GM19455 (cell line): ENCODE results near the gene SIRPB1.
"Not testable (repeated sequence)": the region's sequence is repeated elsewhere in the genome, so short reads cannot be mapped to it uniquely, and the experiment has no call there.

Experiments used
- ATAC-seq: cut with Tn5 transposase; IDR thresholded peaks from one replicate; pipeline ENCODE4 v1.9.1; 2021; ENCODE audit not compliant: unreplicated experiment

Gene SIRPB1

GRCh38 chr20:1619861-1620444 lies at the start of gene SIRPB1:
Gene SIRPB1 (minus strand): TSS chr20:1620009. CDS start chr20:1619944, 65 bp downstream.
- no peak for ATAC-seq

- ATAC-seq = no peak
Measured at GRCh38 chr20:1669304-1669703, 49.5 kb upstream of the SIRPB1 start.

DNA sequence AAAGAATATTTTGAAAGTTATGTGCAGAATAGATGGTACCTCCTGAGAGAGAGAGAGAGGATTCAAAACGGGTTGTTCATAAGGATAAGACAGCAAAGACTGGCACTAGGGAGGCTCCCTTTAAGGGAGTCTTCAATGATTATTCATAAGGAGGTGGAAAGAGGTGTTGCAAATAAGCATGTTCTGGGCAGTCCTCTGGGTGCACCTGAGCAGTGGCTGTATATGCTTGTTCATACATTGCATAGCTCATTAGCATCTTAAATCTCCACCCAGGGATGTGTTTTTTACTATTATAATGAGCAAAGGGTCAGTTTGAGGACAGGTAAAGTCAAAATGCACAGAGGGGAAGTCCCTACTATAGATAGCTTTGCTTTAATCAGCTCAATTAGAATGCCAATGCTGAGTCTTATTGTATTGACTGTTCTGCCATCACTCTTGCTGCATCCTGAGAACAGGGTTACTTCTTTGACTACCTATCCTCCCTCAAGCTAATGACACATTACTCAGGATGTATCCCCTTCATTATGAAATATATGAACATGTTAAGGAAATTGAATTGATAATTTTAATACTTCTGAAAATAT lies 47.8 kb upstream of the SIRPB1 start:
- ATAC-seq = no peak

DNA sequence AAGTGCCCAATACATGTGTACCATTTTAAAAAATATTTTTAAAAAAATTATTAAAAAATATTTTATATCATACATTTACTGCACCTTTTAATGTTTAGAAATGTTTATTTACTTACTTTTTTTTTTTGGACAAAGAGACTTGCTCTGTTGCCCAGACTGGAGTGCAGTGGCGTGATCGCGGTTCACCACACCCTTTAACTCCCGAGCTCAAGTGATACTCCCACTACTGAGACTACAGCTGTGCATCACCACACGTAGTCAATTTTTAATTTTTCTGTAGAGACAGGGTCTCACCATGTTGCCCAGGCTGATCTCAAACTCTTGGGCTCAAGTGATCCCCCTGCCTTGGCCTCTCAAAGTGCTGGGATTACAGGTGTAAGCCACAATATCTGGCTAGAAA lies 47.0 kb upstream of the SIRPB1 start:
- no peak for ATAC-seq

DNA sequence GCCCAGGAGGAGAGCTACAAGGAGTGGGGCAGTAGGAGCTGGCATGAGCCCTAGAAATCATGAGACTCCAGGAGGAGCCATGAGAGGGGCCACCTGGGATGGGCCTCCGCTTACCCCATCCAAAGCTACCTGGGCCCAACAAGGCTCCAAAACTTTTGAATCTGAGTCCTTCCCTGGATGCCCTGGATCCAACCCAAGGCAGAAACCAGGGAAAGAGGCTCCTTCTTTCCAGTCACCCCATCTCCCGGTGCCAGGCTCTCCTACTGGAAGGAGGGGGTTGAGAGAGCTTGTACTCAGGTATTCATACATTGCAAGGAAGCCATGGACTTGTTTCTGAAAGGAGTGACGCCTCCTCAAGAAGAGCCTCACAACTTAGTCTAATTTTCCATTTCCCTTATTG lies 45.5 kb upstream of the SIRPB1 start:
- ATAC-seq = no peak

GRCh38 chr20:1664911-1665310 lies 45.1 kb upstream of the SIRPB1 start:
- no peak for ATAC-seq

DNA sequence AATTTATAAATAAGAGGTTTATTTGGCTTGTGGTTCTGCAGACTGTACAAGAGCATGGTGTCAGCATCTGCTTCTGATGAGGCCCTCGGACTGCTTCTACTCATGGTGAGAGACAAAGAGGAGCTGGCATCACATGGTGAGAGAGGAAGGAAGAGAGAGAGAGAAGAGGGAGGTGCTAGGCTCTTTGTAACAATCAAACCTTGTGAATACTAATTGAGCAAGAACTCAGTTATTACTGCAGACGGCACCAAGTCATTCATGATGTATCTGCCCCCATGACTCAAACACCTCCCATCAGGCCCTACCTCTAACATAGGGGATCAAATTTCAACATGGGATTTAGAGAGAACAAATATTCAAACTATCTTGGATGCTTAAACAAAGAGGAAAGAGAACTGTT lies 44.1 kb upstream of the SIRPB1 start:
- ATAC-seq = no peak

DNA sequence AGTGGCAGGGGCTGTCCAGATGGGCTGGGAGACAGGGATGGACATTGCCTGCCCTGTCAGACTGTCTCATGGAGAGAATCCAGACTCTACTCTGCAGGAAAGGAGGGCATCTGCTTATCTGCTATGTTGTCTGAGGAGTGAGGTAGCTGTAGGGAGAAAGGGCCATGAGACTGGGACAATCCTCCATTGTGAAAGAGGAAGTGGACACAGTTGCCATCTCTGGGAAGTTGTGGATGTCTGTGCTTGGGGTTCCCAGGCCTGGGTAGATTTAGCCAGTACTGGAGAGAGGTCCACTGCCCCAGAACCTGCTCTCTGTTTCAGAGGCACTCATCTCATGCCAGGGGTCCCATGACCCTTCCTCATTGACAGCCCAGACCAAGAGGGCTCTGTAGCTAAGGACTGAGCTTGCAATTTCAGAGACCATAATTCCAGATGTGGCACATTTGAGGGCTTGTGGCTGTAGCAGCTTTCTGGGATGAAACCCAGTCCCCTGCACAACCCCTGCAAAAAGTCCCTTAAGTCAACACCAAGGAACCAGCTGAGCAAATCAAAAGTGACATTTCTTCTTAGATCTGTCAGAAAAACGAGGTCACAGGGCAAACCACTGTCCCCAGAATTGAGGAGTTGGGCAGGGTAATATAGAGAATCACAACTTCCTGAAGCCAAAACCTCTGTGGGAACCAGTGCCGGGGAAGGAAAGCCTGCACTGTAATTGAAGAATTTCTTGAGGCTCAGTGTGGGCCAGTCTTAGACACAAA lies 41.9 kb upstream of the SIRPB1 start:
- no peak for ATAC-seq

GRCh38 chr20:1660246-1660645 lies 40.4 kb upstream of the SIRPB1 start:
- ATAC-seq = no peak

GRCh38 chr20:1657556-1658334 lies 37.9 kb upstream of the SIRPB1 start, which contains the start of gene SIRPG:
Gene SIRPG (minus strand): TSS chr20:1657779. CDS start chr20:1657714, 65 bp downstream.
- ATAC-seq = no peak

- no peak for ATAC-seq
Measured at GRCh38 chr20:1656844-1657243, 37.0 kb upstream of the SIRPB1 start.

DNA sequence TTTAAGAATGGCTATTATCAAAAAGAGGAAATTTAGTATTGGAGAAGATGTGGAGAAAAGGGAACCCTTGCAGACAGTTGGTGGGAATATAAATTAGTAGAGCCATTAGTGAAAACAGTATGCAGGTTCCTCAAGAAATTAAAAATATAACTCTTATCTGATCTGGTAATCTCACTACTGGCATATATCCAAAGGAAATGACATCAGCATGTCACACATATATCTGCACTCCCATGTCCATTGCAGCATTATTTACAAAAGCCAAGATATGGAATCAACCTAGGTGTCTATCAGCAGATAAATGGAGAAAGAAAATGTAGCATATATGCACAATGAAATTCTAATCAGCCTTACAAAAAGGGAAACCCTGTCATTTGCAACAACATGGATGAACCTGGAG lies 35.2 kb upstream of the SIRPB1 start:
- no peak for ATAC-seq

DNA sequence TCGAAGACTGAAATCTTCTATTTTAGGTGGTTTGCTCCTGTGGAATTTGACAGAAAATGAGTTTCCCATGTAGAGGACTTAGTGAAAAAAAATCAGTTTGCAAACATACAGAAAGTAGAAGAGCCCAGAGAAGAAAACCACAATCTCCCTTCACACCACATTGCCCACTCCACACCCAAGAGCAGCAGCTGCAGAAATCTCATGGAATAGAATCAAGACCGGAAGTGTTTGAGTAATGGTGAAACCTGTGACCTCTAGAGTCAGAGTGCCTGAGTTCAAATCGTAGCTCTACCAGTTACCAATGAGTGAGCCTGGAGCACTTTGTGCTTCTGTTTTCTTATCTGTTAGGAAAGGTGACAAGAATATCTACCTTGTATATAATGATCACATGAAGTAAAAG lies 33.2 kb upstream of the SIRPB1 start:
- no peak for ATAC-seq

GRCh38 chr20:1652104-1652503 lies 32.3 kb upstream of the SIRPB1 start:
- no peak for ATAC-seq

DNA sequence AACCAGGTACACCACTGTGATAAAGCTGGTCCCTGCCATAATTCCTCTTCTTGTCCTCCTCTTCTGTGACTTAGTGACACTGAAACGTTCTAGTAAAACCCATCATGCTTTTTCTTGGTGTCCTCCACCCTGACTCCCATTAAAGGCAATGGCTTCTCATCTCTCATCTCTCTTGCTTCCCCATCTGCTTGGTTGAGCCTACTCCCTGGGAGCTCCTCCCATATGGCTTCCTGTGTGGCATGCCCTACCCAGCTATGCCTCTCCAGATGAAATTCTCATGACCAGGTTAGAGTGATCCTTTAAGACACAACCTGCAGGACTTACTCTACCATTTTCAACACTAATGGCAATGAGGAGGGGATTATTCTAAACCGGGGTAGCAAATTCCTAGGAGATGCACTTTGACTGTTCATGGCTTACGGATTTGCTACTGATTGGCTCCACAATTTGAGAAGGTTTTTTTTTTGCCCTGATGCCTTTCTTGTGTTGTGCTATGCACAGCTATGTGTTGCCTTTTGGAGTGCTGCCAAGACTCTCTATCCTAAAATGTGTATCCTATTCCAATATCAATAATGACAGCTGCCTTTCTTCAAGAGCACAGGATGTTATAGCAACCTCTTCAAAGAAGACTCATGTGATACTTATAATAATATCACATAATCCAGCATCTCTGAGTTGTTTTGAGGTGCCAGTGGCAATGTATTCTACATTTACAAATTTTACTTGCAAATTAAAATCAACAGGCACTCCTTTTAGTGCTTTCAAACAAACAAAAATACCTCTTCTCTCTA lies 31.7 kb upstream of the SIRPB1 start:
- no peak for ATAC-seq

DNA sequence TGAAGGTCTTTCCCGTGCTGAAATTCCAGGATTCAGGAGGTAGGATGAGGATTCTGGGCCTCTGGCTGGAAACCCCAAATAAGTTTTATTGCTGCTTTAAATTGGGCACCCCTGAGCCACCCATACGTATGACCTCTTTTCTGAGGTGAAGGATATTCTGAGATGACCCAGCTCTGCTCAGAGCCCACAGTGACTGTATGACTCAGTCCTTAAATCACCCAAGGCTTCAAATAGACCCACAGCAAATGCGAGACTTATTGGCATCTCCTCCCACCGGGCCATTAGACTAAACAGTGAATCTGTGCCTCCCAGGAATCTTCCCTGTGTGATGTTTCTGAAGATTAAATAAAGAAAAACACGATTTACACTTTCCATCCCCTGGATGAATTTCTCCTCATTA lies 28.3 kb upstream of the SIRPB1 start:
- no peak for ATAC-seq

DNA sequence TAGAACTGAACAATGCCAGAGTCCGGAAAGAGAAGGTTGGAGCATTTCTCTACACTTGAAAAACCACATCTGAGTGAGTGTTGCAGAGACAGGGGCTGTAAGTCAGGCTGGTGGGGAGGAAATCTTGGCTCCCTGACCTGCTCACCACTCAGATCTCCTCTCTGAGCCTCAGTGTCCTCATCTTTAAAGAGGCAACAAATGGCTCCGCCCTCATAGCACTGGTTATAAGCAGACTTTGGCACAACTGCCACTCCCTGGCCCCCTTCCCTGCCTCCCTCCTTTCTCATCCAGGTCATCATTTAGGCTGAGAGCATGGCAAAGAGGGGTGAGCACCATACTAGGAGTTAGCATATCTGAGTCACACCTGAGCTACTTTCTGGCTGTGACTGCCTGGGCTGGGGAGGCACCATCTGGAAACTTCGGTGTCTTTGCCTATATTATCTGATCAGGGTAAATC lies 27.2 kb upstream of the SIRPB1 start:
- ATAC-seq = no peak

DNA sequence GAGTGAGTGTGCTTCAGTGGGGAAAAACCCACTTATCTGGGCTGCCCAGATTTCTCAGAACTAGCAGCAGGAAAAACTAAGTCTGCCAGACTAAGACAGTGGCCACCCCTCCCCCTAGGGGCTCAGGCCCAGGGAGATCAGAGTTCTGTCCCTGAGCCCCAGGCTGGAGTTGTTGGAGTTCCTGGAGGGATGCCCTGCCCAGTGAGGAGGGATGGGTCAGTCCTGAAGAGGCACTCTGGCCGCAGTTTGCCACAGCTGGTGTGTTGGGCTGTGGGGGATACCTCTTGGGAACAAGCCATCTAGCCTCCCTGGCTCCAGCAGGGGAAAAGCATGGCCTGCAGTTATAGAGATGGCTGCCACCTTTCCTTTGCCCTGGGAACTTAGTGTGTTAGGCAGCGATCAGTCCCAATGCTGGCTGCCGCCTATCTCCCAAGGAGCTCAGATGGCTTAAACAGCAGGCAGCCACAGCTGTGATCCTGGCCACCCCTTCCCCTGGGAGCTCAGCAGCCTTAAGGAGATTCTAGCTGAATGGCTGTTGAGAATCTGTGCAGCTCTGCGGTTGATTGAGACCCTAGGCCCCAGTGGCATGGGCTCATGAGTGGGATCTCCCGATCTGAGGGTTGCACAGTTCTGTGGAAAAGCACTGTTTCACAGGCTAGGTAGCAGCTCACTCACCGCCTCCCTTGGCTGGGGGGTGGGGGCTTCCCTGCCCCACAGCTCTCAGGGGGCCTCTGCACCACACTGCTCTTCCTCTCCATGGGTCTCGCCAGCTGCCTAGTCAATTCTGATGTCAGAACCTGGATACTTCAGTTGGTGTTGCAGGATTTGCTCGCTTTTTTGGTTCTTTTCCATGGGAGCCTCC lies 24.5 kb upstream of the SIRPB1 start:
- no peak for ATAC-seq

GRCh38 chr20:1638643-1639042 lies 18.8 kb upstream of the SIRPB1 start:
- ATAC-seq = not testable (repeated sequence)

DNA sequence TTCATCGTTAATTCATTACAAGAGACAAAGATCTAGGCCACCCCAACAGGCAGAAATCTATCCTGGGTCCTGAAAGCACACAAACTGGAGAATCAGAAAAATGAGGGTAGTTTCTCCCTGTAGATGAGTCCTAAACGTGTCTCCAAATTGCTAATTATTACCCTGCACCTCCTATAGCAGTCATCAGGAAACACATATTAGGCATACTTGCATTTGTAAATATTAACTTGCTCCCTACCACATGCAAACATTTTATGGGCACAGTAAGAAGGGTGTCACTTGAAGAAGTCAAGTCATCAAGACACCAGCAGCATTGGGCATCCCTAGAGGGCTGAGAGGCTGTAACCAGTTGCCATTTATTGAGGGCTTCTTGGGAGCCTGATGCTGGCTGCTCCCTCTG lies 17.9 kb upstream of the SIRPB1 start:
- no peak for ATAC-seq
